Neuronal stem cell (in vitro differentiated cells): Measurements from ENCODE around the gene PLD1.
A peak's percentile ranks its signal among the peaks of the same experiment; 100 is the strongest.

Source experiments
- DNase-seq: peaks from one replicate; pipeline ENCODE4 v3.0.0-alpha.2; 2013; ENCODE audit warnings: low spot score
- H2AFZ ChIP-seq: one replicate; pipeline ENCODE4 v1.6.1; 2013; ENCODE audit warnings: mild to moderate bottlenecking, low read length, inconsistent platforms
- H2AK5ac ChIP-seq: 2 replicates; pipeline ENCODE4 v1.6.1; 2013; ENCODE audit warnings: low read depth, mild to moderate bottlenecking, inconsistent platforms, low read length, moderate library complexity, mixed read lengths
- H2BK120ac ChIP-seq: 2 replicates; pipeline ENCODE4 v1.6.1; 2013; ENCODE audit warnings: low read depth, mild to moderate bottlenecking, inconsistent platforms, low read length, moderate library complexity, mixed read lengths
- H2BK12ac ChIP-seq: one replicate; pipeline ENCODE4 v1.6.1; 2013; ENCODE audit warnings: low read length, inconsistent platforms
- H2BK15ac ChIP-seq: 2 replicates; pipeline ENCODE4 v1.6.1; 2013; ENCODE audit warnings: mild to moderate bottlenecking, low read length, inconsistent platforms, mixed read lengths
- H2BK5ac ChIP-seq: one replicate; pipeline ENCODE4 v1.6.1; 2013; ENCODE audit warnings: inconsistent platforms, mild to moderate bottlenecking, low read length, moderate library complexity
- H3K14ac ChIP-seq: one replicate; pipeline ENCODE4 v1.6.1; 2013; ENCODE audit warnings: low read length, inconsistent platforms
- H3K18ac ChIP-seq: 2 replicates; pipeline ENCODE4 v1.6.1; 2013; ENCODE audit warnings: low read length, inconsistent platforms
- H3K23ac ChIP-seq: 2 replicates; pipeline ENCODE4 v1.6.1; 2013; ENCODE audit warnings: low read depth, mild to moderate bottlenecking, mixed read lengths, low read length, inconsistent platforms; ENCODE audit not compliant: poor library complexity
- H3K27ac ChIP-seq: replicated peaks from 3 replicates; pipeline ENCODE4 v1.5.1; 2013; ENCODE audit warnings: low read length, inconsistent platforms
- H3K27me3 ChIP-seq, 3 experiments: 2 replicates each; pipeline ENCODE4 v1.6.1; 2013; ENCODE audit warnings: low read length in 3 of 3, mild to moderate bottlenecking in 2 of 3, inconsistent platforms in 1 of 3, low read depth in 1 of 3, mixed read lengths in 1 of 3, moderate library complexity in 1 of 3; ENCODE audit not compliant: control insufficient read depth in 3 of 3, insufficient read depth in 3 of 3
- H3K36me3 ChIP-seq, 2 donors: replicated peaks in 1 of 2; 2 replicates each; pipeline ENCODE4 v1.6.1; 2013; ENCODE audit warnings: low read length in 2 of 2; ENCODE audit not compliant: control insufficient read depth in 2 of 2, insufficient read depth in 2 of 2
- H3K4ac ChIP-seq: 2 replicates; pipeline ENCODE4 v1.6.1; 2013; ENCODE audit warnings: inconsistent platforms, mild to moderate bottlenecking, low read length, moderate library complexity
- H3K4me1 ChIP-seq, 2 donors: 1 replicate in 1 of 2; 2 replicates in 1 of 2; pipeline ENCODE4 v1.6.1; 2013; ENCODE audit warnings: low read length in 2 of 2, low read depth in 1 of 2; ENCODE audit not compliant: control insufficient read depth in 2 of 2, insufficient read depth in 1 of 2
- H3K4me2 ChIP-seq: one replicate; pipeline ENCODE4 v1.6.1; 2013; ENCODE audit warnings: mild to moderate bottlenecking, low read length, inconsistent platforms; ENCODE audit not compliant: insufficient read depth, poor library complexity, severe bottlenecking
- H3K4me3 ChIP-seq, 2 donors: 2 replicates each; pipeline ENCODE4 v1.5.1; 2013; ENCODE audit warnings: low read length in 2 of 2, mild to moderate bottlenecking in 2 of 2, inconsistent platforms in 1 of 2, moderate library complexity in 1 of 2
- H3K79me1 ChIP-seq: one replicate; pipeline ENCODE4 v1.6.1; 2013; ENCODE audit warnings: low read depth, mild to moderate bottlenecking, inconsistent platforms, low read length, moderate library complexity
- H3K9ac ChIP-seq: one replicate; pipeline ENCODE4 v1.6.1; 2013; ENCODE audit warnings: mild to moderate bottlenecking, low read depth, low read length, inconsistent platforms; ENCODE audit not compliant: poor library complexity
- H3K9me3 ChIP-seq, 2 donors: replicated peaks in 1 of 2; 2 replicates each; pipeline versions ENCODE3 to v1.6.1; 2013; ENCODE audit warnings: low read length in 2 of 2, mild to moderate bottlenecking in 2 of 2, inconsistent platforms in 1 of 2, low read depth in 1 of 2, mixed read lengths in 1 of 2, moderate library complexity in 1 of 2; ENCODE audit not compliant: control insufficient read depth in 2 of 2, insufficient read depth in 1 of 2
- H4K8ac ChIP-seq: one replicate; pipeline ENCODE4 v1.6.1; 2013; ENCODE audit warnings: low read depth, mild to moderate bottlenecking, inconsistent platforms, low read length, moderate library complexity
- H4K91ac ChIP-seq: one replicate; pipeline ENCODE4 v1.6.1; 2013; ENCODE audit warnings: low read length, low read depth, mild to moderate bottlenecking, inconsistent platforms; ENCODE audit not compliant: poor library complexity
- WGBS, 2 donors: extraction: QIAGEN DNeasy Blood & Tissue Kit; methylation state at CpG; one replicate each; pipeline ENCODE4 v1.1.7; 2013; ENCODE audit warnings: missing lambda C conversion rate in 2 of 2, mixed read lengths in 1 of 2; ENCODE audit not compliant: insufficient read length in 2 of 2, insufficient replicate concordance in 1 of 2; ENCODE audit errors: extremely low coverage in 2 of 2; 5-methylcytosine and 5-hydroxymethylcytosine counted together

The PLD1 gene

DNA sequence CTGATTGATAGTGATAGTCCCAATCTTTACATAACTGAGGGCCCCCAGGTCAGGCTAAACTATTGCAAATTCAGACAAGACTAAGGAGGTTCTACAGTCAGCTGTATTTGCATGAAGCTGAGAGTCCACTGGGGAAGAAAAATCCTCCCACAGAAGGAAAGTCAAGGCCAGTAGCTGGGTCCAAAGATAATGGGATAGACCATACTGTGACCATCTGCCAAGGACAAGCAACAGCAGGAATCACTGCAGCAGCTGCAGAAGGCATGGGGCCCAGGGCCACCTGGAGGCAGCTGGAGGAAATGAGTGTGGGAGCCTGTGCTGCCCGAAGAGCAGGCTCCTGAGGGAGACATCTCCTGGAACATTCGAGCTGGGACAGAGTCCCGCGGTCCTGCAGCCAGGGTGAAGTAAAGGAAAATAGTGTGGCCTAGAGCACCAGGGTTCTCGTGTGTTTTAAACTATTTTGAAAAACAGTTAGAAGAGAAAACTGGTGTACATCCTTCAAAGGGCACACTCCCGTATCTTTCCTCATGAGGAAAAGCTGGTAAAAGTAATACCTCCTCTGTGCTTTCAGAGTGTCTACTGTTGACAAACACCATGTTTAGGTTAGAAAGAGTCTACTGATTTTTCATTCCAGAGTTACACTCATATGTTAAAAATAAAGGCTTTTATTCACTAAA is 19.7 kb upstream of the PLD1 start:
- Histone ChIP-seq H2BK12ac (no peak overlapping the region), H3K4me2 (no peak overlapping the region), H3K27me3 (no peaks in the 10 kb centered on the region), H2BK15ac (no peak overlapping the region), H3K27ac (no peak overlapping the region), H2BK120ac (no peak overlapping the region), H3K36me3 (no peaks in the 10 kb centered on the region), H3K4ac (no peak overlapping the region), H3K14ac (no peak overlapping the region), H4K8ac (no peak overlapping the region), H2BK5ac (no peak overlapping the region), H3K9me3 (no peaks in the 10 kb centered on the region), H2AFZ (peak overlapping the region; percentile 75), H3K79me1 (no peaks in the 10 kb centered on the region), H3K9ac (no peak overlapping the region), H2AK5ac (no peak overlapping the region), H3K18ac (no peak overlapping the region), H4K91ac (no peak overlapping the region), H3K4me3 (no peak overlapping the region), H3K23ac (no peak overlapping the region), H3K4me1 (peaks cover 0 to 16% of the 10 kb centered on the region in 2 donors)
- no peak for DNase-seq
- WGBS, 2 donors = no CpG with 5 or more reads among the region's 6 CpGs

DNA sequence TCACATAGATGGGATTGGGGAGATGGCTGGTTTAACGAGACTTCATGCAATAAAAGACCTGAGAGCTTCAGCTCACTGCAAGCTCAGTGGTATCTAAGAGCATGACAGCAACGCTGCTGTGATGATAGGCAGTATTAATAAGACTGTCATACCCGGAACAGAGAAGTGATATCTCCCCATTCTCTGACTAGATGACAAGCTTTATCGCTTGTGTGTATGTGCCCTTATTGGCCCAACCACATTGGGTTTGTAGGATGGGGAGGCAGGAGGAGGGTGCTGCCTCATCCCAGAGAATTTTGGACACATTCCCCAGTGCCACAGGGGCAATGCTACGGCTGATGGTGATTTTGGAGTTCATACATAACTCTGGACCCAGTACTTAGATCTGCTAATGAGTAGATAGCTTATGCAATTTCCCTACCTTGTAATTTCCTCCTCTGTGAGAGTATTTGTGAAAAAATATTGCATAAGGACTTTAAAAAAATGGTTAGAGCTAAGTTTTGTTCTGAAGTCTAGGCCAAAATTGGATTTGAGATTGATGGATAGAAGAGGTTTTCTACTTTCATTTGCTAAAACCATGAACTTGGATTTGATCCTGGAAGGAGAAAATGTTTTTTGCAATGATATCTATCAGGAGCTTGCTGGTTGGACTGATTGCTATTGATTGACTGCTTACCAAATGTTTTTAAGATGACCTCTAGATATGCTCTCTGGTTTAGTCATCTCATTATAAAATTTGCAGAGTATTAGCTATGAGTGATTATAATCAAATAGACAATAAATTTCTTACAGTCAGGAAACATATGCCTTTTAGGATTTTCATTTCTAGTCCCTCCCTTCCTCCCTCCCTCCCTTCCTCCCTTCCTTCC is 18.9 kb upstream of the PLD1 start:
- H4K8ac ChIP-seq = no peak overlapping the region
- no peak overlapping the region for H4K91ac ChIP-seq
- H3K4me1 ChIP-seq = peaks cover 0 to 12% of the 10 kb centered on the region in 2 donors
- no peak overlapping the region for H3K14ac ChIP-seq
- no peak overlapping the region for H3K4me3 ChIP-seq
- H2BK120ac ChIP-seq = no peak overlapping the region
- no peak overlapping the region for H3K23ac ChIP-seq
- DNase-seq = no peak
- no peak overlapping the region for H3K9ac ChIP-seq
- no peak overlapping the region for H3K18ac ChIP-seq
- H3K36me3 ChIP-seq = no peaks in the 10 kb centered on the region
- H2BK5ac ChIP-seq = no peak overlapping the region
- H2AFZ ChIP-seq = no peak overlapping the region
- no peaks in the 10 kb centered on the region for H3K9me3 ChIP-seq
- no peak overlapping the region for H3K27ac ChIP-seq
- no CpG with 5 or more reads among the region's 5 CpGs for WGBS, 2 donors
- no peak overlapping the region for H2BK12ac ChIP-seq
- H3K27me3 ChIP-seq = no peaks in the 10 kb centered on the region
- no peak overlapping the region for H2AK5ac ChIP-seq
- H3K4ac ChIP-seq = no peak overlapping the region
- no peak overlapping the region for H2BK15ac ChIP-seq
- H3K79me1 ChIP-seq = no peaks in the 10 kb centered on the region
- no peak overlapping the region for H3K4me2 ChIP-seq

DNA sequence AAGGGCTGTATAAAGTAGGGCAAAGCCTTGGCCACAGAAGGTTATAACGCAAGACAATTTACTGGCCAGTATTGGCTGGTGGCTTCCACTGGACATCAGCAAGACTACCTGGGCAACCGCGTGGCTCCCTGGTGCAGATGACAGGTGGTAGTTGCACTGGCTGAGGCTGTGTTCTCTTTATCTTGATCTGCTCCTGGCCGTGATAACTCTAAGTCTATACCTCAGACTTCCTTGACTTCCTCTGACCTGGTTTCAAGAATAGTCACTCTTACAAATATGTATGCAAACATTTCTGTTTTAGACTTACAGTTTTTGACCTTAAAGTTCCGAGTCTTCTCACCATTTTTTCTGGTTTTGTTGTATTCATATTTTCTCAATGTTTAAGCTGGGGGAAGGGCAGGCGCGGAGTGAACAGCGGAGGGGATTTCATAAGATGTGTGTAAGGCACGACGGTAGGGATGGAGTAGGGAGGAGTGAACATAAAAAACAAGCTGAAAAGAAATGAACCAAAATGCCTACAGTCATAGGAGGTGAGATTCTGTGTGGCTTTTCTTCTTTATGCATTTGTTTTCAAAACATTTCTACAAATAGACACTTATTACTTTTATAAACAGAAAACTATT is 17.7 kb upstream of the PLD1 start:
- H2AK5ac ChIP-seq = no peak overlapping the region
- no peak overlapping the region for H4K91ac ChIP-seq
- no peaks in the 10 kb centered on the region for H3K36me3 ChIP-seq
- peaks cover 0 to 9% of the 10 kb centered on the region in 2 donors for H3K4me1 ChIP-seq
- no peak for DNase-seq
- H2BK12ac ChIP-seq = no peak overlapping the region
- no peaks in the 10 kb centered on the region for H3K79me1 ChIP-seq
- H3K27ac ChIP-seq = no peak overlapping the region
- H2BK15ac ChIP-seq = no peak overlapping the region
- H3K4me2 ChIP-seq = no peak overlapping the region
- H3K18ac ChIP-seq = no peak overlapping the region
- H3K4ac ChIP-seq = no peak overlapping the region
- H2BK5ac ChIP-seq = no peak overlapping the region
- H3K23ac ChIP-seq = no peak overlapping the region
- no peak overlapping the region for H2AFZ ChIP-seq
- no CpG with 5 or more reads among the region's 10 CpGs for WGBS, 2 donors
- H3K9me3 ChIP-seq = no peaks in the 10 kb centered on the region
- H2BK120ac ChIP-seq = no peak overlapping the region
- H3K9ac ChIP-seq = no peak overlapping the region
- no peak overlapping the region for H3K14ac ChIP-seq
- no peaks in the 10 kb centered on the region for H3K27me3 ChIP-seq
- H4K8ac ChIP-seq = no peak overlapping the region
- no peak overlapping the region for H3K4me3 ChIP-seq

DNA sequence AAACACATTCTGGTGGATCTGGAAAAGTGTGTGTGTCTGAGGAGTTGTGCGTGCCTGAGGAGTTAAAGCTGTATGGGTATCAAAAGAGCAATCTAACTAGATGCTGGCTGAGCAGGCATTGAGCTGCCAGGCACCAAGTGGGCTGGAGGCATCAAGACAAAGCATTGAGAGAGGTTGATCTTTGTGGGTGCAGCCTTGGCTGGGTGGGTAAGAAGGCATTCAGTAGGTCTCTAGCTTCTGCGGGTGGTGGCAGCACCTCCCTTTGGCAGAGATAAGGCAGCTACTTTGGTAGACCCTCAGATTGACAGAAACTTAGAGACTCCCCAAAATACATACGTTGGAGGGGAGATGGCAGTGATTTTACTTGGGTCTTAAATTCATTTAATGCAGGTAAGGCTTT is 17.1 kb upstream of the PLD1 start:
- Histone ChIP-seq H3K4me1 (peaks cover 0 to 9% of the 10 kb centered on the region in 2 donors), H3K27ac (no peak overlapping the region), H3K36me3 (no peaks in the 10 kb centered on the region), H3K4ac (no peak overlapping the region), H3K14ac (no peak overlapping the region), H3K4me3 (no peak overlapping the region), H2BK120ac (no peak overlapping the region), H4K91ac (no peak overlapping the region), H2AK5ac (no peak overlapping the region), H3K18ac (no peak overlapping the region), H3K27me3 (no peaks in the 10 kb centered on the region), H4K8ac (no peak overlapping the region), H3K9me3 (no peaks in the 10 kb centered on the region), H3K4me2 (no peak overlapping the region), H3K79me1 (no peaks in the 10 kb centered on the region), H2AFZ (no peak overlapping the region), H2BK5ac (no peak overlapping the region), H3K9ac (no peak overlapping the region), H2BK12ac (no peak overlapping the region), H2BK15ac (no peak overlapping the region), H3K23ac (no peak overlapping the region)
- DNase-seq = no peak
- WGBS, 2 donors = no CpG with 5 or more reads among the region's 3 CpGs
